ENCODE data around the gene CCSAP.

Gene CCSAP

DNA sequence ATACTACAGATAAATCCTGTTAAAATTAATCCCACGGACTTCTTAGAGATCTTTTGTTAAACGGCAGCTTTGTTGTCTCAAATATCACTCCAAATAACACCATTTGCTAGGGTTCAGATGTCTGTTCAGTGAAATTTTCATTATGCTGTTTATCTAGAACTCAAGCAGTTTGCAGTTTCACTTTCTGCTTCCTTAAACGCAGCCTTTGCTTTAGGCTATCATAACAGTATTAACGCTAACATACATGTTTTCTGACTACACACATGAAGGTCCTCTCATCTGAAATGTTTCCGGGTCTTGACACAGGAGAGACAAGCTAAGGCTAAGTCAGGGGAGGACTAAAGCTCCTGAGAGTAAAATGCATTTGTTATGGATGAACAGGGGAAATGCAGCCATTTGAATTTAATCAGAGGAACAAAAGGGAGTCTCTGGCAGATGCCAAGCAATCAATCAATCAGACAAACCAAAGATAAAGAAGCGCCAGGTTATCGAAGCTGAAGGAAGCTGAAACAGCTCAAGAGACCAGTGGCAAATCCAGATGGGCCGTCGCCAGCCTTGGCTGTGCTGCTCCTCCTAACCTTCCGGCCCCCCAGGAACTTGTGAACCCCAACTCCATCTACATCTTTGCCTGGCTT is 16.9 kb downstream of the CCSAP start:
- no peaks in the 10 kb centered on the region for H3K9me3 ChIP-seq (ENCODE audit: control insufficient read depth in 2 of 2, low read length in 2 of 2)
- H3K4me1 ChIP-seq (ENCODE audit: control insufficient read depth, insufficient read depth, low read length): no peaks in the 10 kb centered on the region
- H3K27ac ChIP-seq (ENCODE audit: low read length): no peak overlapping the region
- H3K4me3 ChIP-seq (ENCODE audit: low read length in 2 of 2): no peak overlapping the region
- peaks cover 12 to 16% of the 10 kb centered on the region in 2 donors for H3K36me3 ChIP-seq (ENCODE audit: control insufficient read depth in 2 of 2, insufficient read depth in 2 of 2, low read length in 2 of 2)
- H3K9ac ChIP-seq (ENCODE audit: low read length in 2 of 2): no peak overlapping the region
- no peaks in the 10 kb centered on the region for H3K27me3 ChIP-seq (ENCODE audit: control insufficient read depth in 1 of 2, insufficient read depth in 2 of 2, low read length in 2 of 2)

DNA sequence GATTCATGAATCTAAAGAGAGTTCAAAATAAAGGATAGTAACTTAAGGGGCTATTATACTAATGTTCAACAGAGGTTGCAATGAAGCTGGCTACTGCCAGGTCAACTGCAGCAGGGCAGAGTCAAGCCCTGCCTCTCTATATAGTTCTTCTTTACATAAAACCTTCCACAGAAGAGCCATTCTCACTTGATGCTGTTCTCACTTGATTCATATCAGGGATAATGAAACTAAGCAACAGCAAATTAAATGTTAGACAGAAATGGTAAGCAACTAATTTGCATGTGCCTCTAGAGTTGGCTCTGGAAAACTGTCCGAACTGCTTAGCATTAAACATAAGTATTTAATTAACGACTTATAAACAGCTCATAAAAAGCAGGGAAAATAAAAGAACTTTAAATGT is 17.4 kb downstream of the CCSAP start:
- H3K36me3 ChIP-seq (ENCODE audit: control insufficient read depth in 2 of 2, insufficient read depth in 2 of 2, low read length in 2 of 2): peaks cover 12 to 16% of the 10 kb centered on the region in 2 donors
- no peaks in the 10 kb centered on the region for H3K4me1 ChIP-seq (ENCODE audit: control insufficient read depth, insufficient read depth, low read length)
- no peak overlapping the region for H3K4me3 ChIP-seq (ENCODE audit: low read length in 2 of 2)
- no peaks in the 10 kb centered on the region for H3K27me3 ChIP-seq (ENCODE audit: control insufficient read depth in 1 of 2, insufficient read depth in 2 of 2, low read length in 2 of 2)
- H3K27ac ChIP-seq (ENCODE audit: low read length): no peak overlapping the region
- no peak overlapping the region for H3K9ac ChIP-seq (ENCODE audit: low read length in 2 of 2)
- H3K9me3 ChIP-seq (ENCODE audit: control insufficient read depth in 2 of 2, low read length in 2 of 2): no peaks in the 10 kb centered on the region

DNA sequence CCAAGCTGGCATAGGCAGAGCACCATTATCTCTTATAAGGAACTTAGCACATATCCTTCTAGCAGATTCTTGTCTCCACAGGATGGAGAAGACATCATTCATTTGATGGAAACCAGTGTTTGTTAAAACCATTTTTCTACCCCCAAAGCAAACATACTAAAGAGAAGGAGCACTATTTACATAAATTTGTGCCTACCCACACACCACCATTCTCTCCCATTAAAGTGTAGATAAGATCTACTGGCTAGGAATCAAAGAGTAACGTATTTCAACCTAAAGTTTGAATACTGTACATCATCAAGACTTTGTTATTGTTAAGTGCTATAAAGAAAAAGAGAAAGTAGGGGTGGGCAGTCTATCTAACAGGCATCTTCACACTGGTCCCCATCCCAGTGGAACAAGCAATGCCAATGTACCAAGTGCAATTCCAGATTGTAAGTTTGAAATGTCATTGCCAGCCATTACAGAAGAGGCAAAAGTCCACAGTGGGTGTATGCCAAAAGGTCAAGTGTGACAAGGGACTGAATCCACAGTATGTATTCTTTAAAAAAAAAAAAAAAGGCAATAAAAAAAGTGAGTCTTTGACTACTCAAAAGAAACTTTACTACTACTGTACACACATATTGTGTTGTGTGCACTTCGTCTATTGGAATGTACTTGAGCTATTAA is 18.8 kb downstream of the CCSAP start:
- Histone ChIP-seq H3K27ac (ENCODE audit: low read length) (no peak overlapping the region), H3K9ac (ENCODE audit: low read length in 2 of 2) (no peak overlapping the region), H3K27me3 (ENCODE audit: control insufficient read depth in 1 of 2, insufficient read depth in 2 of 2, low read length in 2 of 2) (no peaks in the 10 kb centered on the region), H3K4me3 (ENCODE audit: low read length in 2 of 2) (no peak overlapping the region), H3K36me3 (ENCODE audit: control insufficient read depth in 2 of 2, insufficient read depth in 2 of 2, low read length in 2 of 2) (peaks cover 15 to 19% of the 10 kb centered on the region in 2 donors), H3K9me3 (ENCODE audit: control insufficient read depth in 2 of 2, low read length in 2 of 2) (no peaks in the 10 kb centered on the region), H3K4me1 (ENCODE audit: control insufficient read depth, insufficient read depth, low read length) (no peaks in the 10 kb centered on the region)

DNA sequence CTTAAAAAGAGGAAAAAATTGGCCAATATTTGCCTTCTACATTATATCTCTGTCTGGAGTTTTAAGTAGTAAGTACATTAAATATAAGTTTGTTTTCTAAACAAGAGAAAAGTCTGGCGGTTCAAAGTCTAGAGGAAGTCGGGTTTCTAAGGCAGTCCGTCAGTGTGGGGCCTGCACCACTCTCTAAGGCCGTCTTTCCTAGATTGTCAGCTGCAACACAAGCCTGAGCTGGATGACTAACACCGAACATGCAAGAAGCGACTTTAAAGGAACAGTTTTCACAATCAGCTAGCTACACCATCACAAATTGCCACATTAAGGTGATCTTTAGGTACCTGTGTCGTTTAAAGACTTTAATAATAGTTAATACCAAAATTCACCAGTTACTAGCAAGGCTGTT is 19.6 kb downstream of the CCSAP start:
- H3K9me3 ChIP-seq (ENCODE audit: control insufficient read depth in 2 of 2, low read length in 2 of 2): no peaks in the 10 kb centered on the region
- no peaks in the 10 kb centered on the region for H3K27me3 ChIP-seq (ENCODE audit: control insufficient read depth in 1 of 2, insufficient read depth in 2 of 2, low read length in 2 of 2)
- peaks cover 11 to 19% of the 10 kb centered on the region in 2 donors for H3K36me3 ChIP-seq (ENCODE audit: control insufficient read depth in 2 of 2, insufficient read depth in 2 of 2, low read length in 2 of 2)
- H3K4me1 ChIP-seq (ENCODE audit: control insufficient read depth, insufficient read depth, low read length): no peaks in the 10 kb centered on the region
- no peak overlapping the region for H3K27ac ChIP-seq (ENCODE audit: low read length)
- H3K9ac ChIP-seq (ENCODE audit: low read length in 2 of 2): no peak overlapping the region
- no peak overlapping the region for H3K4me3 ChIP-seq (ENCODE audit: low read length in 2 of 2)

DNA sequence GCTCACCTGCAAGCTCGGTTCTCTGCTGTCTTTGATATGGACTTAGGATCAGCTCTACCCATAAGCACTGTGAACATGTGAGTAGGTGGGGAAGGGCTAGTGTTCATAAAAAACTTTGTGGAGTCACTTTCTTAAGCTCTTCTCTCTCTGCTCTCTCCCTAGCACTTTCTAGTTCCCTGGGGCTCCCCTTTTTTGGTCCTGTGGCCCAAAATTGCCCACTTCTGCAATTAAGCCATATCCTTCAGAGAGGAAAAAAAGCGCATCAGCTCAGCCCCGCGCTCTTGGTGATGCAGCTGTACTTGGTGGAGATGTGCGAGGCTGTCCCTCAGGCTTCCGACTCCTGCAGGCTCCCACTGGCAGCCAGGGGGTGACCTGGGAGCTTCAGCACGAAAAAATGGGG is 23.4 kb downstream of the CCSAP start:
- Histone ChIP-seq H3K27ac (ENCODE audit: low read length) (no peak overlapping the region), H3K27me3 (ENCODE audit: control insufficient read depth in 1 of 2, insufficient read depth in 2 of 2, low read length in 2 of 2) (no peaks in the 10 kb centered on the region), H3K9ac (ENCODE audit: low read length in 2 of 2) (no peak overlapping the region), H3K9me3 (ENCODE audit: control insufficient read depth in 2 of 2, low read length in 2 of 2) (no peaks in the 10 kb centered on the region), H3K4me3 (ENCODE audit: low read length in 2 of 2) (no peak overlapping the region), H3K36me3 (ENCODE audit: control insufficient read depth in 2 of 2, insufficient read depth in 2 of 2, low read length in 2 of 2) (peaks cover 9 to 13% of the 10 kb centered on the region in 2 donors), H3K4me1 (ENCODE audit: control insufficient read depth, insufficient read depth, low read length) (no peaks in the 10 kb centered on the region)

DNA sequence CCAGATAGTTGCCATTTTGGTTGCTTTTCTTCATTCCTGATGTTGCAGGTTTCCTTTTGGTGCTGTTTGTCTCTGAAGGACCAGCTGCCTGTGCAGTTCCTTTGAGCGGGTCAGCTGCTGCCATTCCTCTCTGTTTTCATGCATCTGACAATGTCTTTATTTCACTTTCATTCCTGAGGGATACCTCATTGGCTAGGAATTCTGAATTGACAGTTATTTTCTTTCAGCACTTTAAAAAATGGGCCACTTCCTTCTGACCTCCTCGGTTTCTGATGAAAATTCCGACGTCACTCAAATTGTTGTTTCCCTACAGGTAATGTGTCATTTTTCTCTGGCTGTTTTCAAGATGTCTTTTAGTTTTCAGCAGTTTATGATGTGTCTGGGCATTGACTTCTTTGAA is 24.8 kb downstream of the CCSAP start:
- Histone ChIP-seq H3K9me3 (ENCODE audit: control insufficient read depth in 2 of 2, low read length in 2 of 2) (no peaks in the 10 kb centered on the region), H3K27ac (ENCODE audit: low read length) (no peak overlapping the region), H3K36me3 (ENCODE audit: control insufficient read depth in 2 of 2, insufficient read depth in 2 of 2, low read length in 2 of 2) (peaks cover 4 to 6% of the 10 kb centered on the region in 2 donors), H3K4me1 (ENCODE audit: control insufficient read depth, insufficient read depth, low read length) (no peaks in the 10 kb centered on the region), H3K4me3 (ENCODE audit: low read length in 2 of 2) (no peak overlapping the region), H3K9ac (ENCODE audit: low read length in 2 of 2) (no peak overlapping the region), H3K27me3 (ENCODE audit: control insufficient read depth in 1 of 2, insufficient read depth in 2 of 2, low read length in 2 of 2) (no peaks in the 10 kb centered on the region)

DNA sequence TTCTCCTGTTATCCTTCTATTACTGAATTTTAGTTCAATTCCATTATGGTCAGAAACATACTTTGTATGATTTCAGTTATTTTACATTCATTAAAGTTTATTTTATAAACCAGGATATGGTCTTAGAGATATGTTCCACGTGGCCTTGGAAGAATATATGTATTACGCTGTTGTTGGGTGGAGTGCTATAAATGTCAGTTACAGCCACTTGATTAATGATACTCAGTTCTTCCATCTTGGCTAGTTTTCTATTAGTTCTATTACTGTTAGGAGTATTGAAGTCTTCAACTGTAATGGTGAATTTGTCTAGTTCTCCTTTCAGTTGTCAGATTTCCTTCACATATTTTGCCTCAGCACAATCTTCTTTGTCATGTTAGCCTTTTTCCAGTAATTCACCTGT is 26.7 kb downstream of the CCSAP start:
- Histone ChIP-seq H3K9ac (ENCODE audit: low read length in 2 of 2) (no peak overlapping the region), H3K36me3 (ENCODE audit: control insufficient read depth in 2 of 2, insufficient read depth in 2 of 2, low read length in 2 of 2) (peaks cover 3 to 9% of the 10 kb centered on the region in 2 donors), H3K27me3 (ENCODE audit: control insufficient read depth in 1 of 2, insufficient read depth in 2 of 2, low read length in 2 of 2) (no peaks in the 10 kb centered on the region), H3K4me1 (ENCODE audit: control insufficient read depth, insufficient read depth, low read length) (no peaks in the 10 kb centered on the region), H3K9me3 (ENCODE audit: control insufficient read depth in 2 of 2, low read length in 2 of 2) (no peaks in the 10 kb centered on the region), H3K27ac (ENCODE audit: low read length) (no peak overlapping the region), H3K4me3 (ENCODE audit: low read length in 2 of 2) (no peak overlapping the region)

DNA sequence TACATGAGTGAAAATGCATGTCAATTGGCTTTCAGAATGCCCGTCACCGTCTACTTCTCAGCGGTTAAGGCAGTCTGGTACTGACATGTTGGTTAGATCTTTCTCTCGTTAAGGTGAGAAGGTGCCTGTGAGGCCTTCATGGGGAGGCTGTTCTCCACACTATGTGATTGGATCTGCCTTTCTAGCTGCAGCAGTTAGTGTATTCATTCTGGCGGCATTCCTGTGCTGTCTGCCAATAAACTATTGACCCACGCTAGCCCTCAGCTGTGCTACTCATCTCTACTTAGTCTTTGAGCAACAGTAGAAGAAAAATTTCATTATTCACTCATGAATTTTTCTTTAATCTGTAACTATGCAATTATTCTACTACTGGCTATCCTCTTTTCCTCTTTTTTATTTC is 32.0 kb downstream of the CCSAP start:
- H3K9ac ChIP-seq (ENCODE audit: low read length in 2 of 2): no peak overlapping the region
- H3K36me3 ChIP-seq (ENCODE audit: control insufficient read depth in 2 of 2, insufficient read depth in 2 of 2, low read length in 2 of 2): peaks cover 6 to 22% of the 10 kb centered on the region in 2 donors
- no peaks in the 10 kb centered on the region for H3K9me3 ChIP-seq (ENCODE audit: control insufficient read depth in 2 of 2, low read length in 2 of 2)
- no peak overlapping the region for H3K27ac ChIP-seq (ENCODE audit: low read length)
- H3K27me3 ChIP-seq (ENCODE audit: control insufficient read depth in 1 of 2, insufficient read depth in 2 of 2, low read length in 2 of 2): no peaks in the 10 kb centered on the region
- H3K4me3 ChIP-seq (ENCODE audit: low read length in 2 of 2): no peak overlapping the region
- no peaks in the 10 kb centered on the region for H3K4me1 ChIP-seq (ENCODE audit: control insufficient read depth, insufficient read depth, low read length)

DNA sequence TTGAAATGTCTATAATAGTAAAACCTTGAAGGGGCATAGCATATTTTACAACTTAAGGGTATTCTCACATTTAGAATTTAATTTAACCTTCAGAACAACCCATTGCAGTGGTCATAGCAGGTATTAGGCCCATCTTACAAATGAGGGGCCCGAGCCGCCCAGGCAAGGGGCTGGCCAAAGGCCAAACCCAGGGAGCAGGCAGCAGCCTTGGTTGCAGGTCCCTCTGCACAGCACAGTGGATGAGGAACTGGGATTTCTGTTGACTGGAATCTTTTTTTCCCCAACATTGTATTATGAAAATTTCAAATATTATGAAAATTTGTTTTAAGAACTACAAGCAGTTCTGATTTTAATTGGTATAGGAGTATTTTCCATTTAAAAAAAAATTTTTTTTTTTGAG is 33.2 kb downstream of the CCSAP start:
- Histone ChIP-seq H3K4me1 (ENCODE audit: control insufficient read depth, insufficient read depth, low read length) (no peaks in the 10 kb centered on the region), H3K9ac (ENCODE audit: low read length in 2 of 2) (no peak overlapping the region), H3K4me3 (ENCODE audit: low read length in 2 of 2) (no peak overlapping the region), H3K9me3 (ENCODE audit: control insufficient read depth in 2 of 2, low read length in 2 of 2) (no peaks in the 10 kb centered on the region), H3K27me3 (ENCODE audit: control insufficient read depth in 1 of 2, insufficient read depth in 2 of 2, low read length in 2 of 2) (no peaks in the 10 kb centered on the region), H3K27ac (ENCODE audit: low read length) (no peak overlapping the region), H3K36me3 (ENCODE audit: control insufficient read depth in 2 of 2, insufficient read depth in 2 of 2, low read length in 2 of 2) (peaks cover 9 to 22% of the 10 kb centered on the region in 2 donors)

DNA sequence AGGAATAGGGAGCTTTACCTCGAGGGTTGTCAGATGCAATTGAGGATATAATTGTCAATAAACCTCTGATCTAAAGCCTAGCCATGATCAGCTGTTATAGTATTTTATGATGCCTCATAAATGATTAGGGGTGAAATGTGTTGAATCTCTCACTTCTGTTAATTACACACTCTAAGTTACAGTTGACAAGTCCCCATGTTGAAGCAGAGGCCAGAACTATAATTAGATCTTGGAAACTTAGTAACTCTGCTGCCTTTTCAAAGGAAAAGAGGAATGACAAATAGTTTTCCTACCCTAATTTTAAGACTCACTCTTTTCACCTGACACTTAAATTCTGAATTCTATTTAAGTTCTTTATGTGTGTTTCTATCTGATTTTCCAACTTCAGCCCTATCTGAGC is 33.8 kb downstream of the CCSAP start:
- peaks cover 9 to 26% of the 10 kb centered on the region in 2 donors for H3K36me3 ChIP-seq (ENCODE audit: control insufficient read depth in 2 of 2, insufficient read depth in 2 of 2, low read length in 2 of 2)
- no peak overlapping the region for H3K4me3 ChIP-seq (ENCODE audit: low read length in 2 of 2)
- H3K4me1 ChIP-seq (ENCODE audit: control insufficient read depth, insufficient read depth, low read length): no peaks in the 10 kb centered on the region
- no peak overlapping the region for H3K9ac ChIP-seq (ENCODE audit: low read length in 2 of 2)
- no peak overlapping the region for H3K27ac ChIP-seq (ENCODE audit: low read length)
- H3K27me3 ChIP-seq (ENCODE audit: control insufficient read depth in 1 of 2, insufficient read depth in 2 of 2, low read length in 2 of 2): no peaks in the 10 kb centered on the region
- H3K9me3 ChIP-seq (ENCODE audit: control insufficient read depth in 2 of 2, low read length in 2 of 2): no peaks in the 10 kb centered on the region

DNA sequence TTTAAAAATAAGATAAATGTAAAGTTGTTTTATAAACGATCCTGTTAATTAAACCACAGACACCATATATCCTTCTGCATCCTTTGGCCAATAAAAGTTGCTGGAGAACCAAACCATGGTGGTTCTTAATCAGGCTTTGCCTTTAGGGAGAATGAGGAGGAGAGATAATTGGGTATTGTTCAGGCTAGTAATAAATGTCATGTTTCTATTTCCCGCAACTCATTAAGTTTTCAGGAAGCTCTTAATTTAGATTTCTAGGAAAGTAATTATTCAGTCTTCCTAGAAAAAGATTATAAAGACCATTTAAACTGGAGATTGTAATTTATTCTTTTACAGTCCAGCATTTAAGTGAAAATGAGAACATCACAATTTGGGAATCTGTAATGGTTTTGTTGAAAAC is 37.5 kb downstream of the CCSAP start:
- no peaks in the 10 kb centered on the region for H3K9me3 ChIP-seq (ENCODE audit: control insufficient read depth in 2 of 2, low read length in 2 of 2)
- no peak overlapping the region for H3K9ac ChIP-seq (ENCODE audit: low read length in 2 of 2)
- no peak overlapping the region for H3K4me3 ChIP-seq (ENCODE audit: low read length in 2 of 2)
- peaks cover 14 to 33% of the 10 kb centered on the region in 2 donors for H3K36me3 ChIP-seq (ENCODE audit: control insufficient read depth in 2 of 2, insufficient read depth in 2 of 2, low read length in 2 of 2)
- H3K27me3 ChIP-seq (ENCODE audit: control insufficient read depth in 1 of 2, insufficient read depth in 2 of 2, low read length in 2 of 2): no peaks in the 10 kb centered on the region
- H3K4me1 ChIP-seq (ENCODE audit: control insufficient read depth, insufficient read depth, low read length): no peaks in the 10 kb centered on the region
- no peak overlapping the region for H3K27ac ChIP-seq (ENCODE audit: low read length)

All from stomach smooth muscle (tissue), 2 donors.